Spleen (tissue), 11 donors: ENCODE results near the gene DNAAF1. TPM values are rescaled to one million over a fixed set of nuclear protein-coding genes. Genes with fewer than 3 reads are reported as not detected.

ENCODE experiments used
- DNase-seq: peaks from one replicate; pipeline ENCODE4 v3.0.0-alpha.2; 2020
- H3K27ac ChIP-seq, 8 donors: fragments of 200-600 bp; sonication (generic) in 7 of 8; 1 replicate in 4 of 8; 2 replicates in 4 of 8; pipeline versions ENCODE4 v1.5.0 to v1.8.0; 2016 to 2021; ENCODE audit warnings: inconsistent platforms in 4 of 8, mild to moderate bottlenecking in 4 of 8, moderate library complexity in 1 of 8
- H3K27me3 ChIP-seq, 7 donors: fragments of 200-600 bp; sonication (generic) in 6 of 7; replicated peaks in 1 of 7; 1 replicate in 4 of 7; 2 replicates in 3 of 7; pipeline versions ENCODE4 v1.5.0 to v1.8.0; 2016 to 2021; ENCODE audit warnings: inconsistent platforms in 3 of 7, mild to moderate bottlenecking in 1 of 7
- H3K36me3 ChIP-seq, 6 donors: fragments of 200-600 bp; sonication (generic) in 5 of 6; 1 replicate in 4 of 6; 2 replicates in 2 of 6; pipeline versions ENCODE4 v1.5.0 to v1.8.0; 2016 to 2021; ENCODE audit warnings: inconsistent platforms in 2 of 6
- H3K4me1 ChIP-seq, 6 donors: fragments of 200-600 bp; sonication (generic) in 5 of 6; 1 replicate in 3 of 6; 2 replicates in 3 of 6; pipeline versions ENCODE4 v1.5.0 to v1.8.0; 2016 to 2021; ENCODE audit warnings: inconsistent platforms in 3 of 6
- H3K4me3 ChIP-seq, 8 donors: fragments of 200-600 bp; sonication (generic) in 7 of 8; 1 replicate in 4 of 8; 2 replicates in 4 of 8; pipeline versions ENCODE4 v1.5.0 to v1.8.0; 2016 to 2021; ENCODE audit warnings: inconsistent platforms in 4 of 8, mild to moderate bottlenecking in 4 of 8, moderate library complexity in 2 of 8
- H3K9me3 ChIP-seq, 8 donors: fragments of 200-600 bp; sonication (generic) in 7 of 8; 1 replicate in 4 of 8; 2 replicates in 4 of 8; pipeline versions ENCODE4 v1.5.0 to v1.8.0; 2016 to 2021; ENCODE audit warnings: inconsistent platforms in 4 of 8
- POLR2A ChIP-seq, 3 donors: fragments of 450-650 bp; IDR thresholded peaks; one replicate each; pipeline ENCODE4 v1.5.1; 2017; ENCODE audit warnings: antibody characterized with exemption in 3 of 3, mild to moderate bottlenecking in 1 of 3
- POLR2AphosphoS5 ChIP-seq, 3 donors: sonication (generic); formaldehyde crosslinking; IDR thresholded peaks; one replicate each; pipeline ENCODE4 v1.5.1; 2017; ENCODE audit warnings: antibody characterized with exemption in 3 of 3
- WGBS, 5 donors: extraction: QIAGEN DNeasy Blood & Tissue Kit in 3 of 5; methylation state at CpG; one replicate each; pipeline versions ENCODE4 v1.1.5 to v1.1.7; 2013 to 2018; 5-methylcytosine and 5-hydroxymethylcytosine counted together
- intact Hi-C: fragments of 100-400 bp; cut with DNase I; formaldehyde crosslinking; loops from one replicate; pipeline ENCODE4 v1.15.0; 2023; ENCODE audit warnings: low total_unique reads
- polyA plus RNA-seq, 3 donors: library from polyadenylated mRNA; stranded (reverse); fragments of 200-250 nt; gene quantifications; one replicate each; pipeline ENCODE4 v1.2.1, GENCODE V29; 2013
- total RNA-seq, 7 donors: library from RNA; depleted of rRNA in 3 of 7; stranded (reverse); fragments of >200 nt in 3 of 7; fragmentation: NEBNext Ultra II Directional in 4 of 7; extraction: Animal tissue kit (Norgen Biotek cat#: 25700) in 4 of 7; gene quantifications; one replicate each; pipeline versions ENCODE4 v1.1.0 to v1.2.1, GENCODE V29; 2016 to 2021
- TF ChIP-seq, protein P1 (sequence below), 11 experiments: fragments of 200-600 bp in 7 of 11; fragments of 450-650 bp in 4 of 11; sonication (generic) in 4 of 11; IDR thresholded peaks in 8 of 11; conservative IDR thresholded peaks in 3 of 11; 1 replicate in 7 of 11; 2 replicates in 4 of 11; pipeline versions ENCODE4 v1.4.0 to v1.8.0; 2016 to 2021; ENCODE audit warnings: antibody characterized with exemption in 11 of 11, inconsistent platforms in 4 of 11, mild to moderate bottlenecking in 1 of 11
- donor health status: healthy with polysubstance abuse.
- donor health status: DM: no; HTN: no; CAD: no; lungs with moderate emphysema.
- donor health status: DM: no; HTN: no; CAD: no.
- donor health status: Bipolar disorder and iron deficiency.
- donor health status: healthy.
- donor health status: DM: no; HTN: no; CAD: no.
- donor health status: DM: yes; HTN: yes; CAD: no.

Gene DNAAF1
- total and polyA plus RNA-seq, 10 donors = 0.20 to 4.3 (median 1.3) TPM; not detected in 1

DNA sequence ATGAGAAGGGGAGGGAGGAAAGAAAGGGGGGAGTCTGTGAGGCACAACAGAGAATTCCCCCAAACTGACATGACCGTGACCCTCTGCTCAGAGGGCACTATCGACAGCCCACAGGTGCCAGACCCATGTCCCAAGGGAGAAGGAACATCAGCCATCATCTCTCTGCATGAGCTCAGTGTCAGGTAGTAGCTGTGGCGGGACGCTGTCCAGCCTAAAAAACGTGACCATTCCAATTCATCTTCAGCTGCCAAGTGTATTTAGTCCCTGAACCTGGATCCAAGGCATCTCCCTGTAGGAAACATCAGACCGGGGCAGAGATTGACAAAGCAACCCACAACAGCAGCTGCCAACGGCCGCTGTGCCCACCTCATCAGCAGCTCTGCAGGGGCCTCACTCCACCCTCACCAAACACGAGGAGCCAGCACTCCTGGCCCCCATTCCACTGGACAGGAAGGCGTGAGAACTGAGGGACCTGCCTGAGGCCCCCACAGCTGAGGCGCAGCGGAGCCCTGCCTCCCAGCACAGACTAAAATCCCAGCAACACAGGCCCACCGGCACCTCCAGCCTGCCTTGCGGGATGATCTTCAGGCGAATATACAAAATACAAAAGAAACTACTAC is 33.1 kb downstream of the DNAAF1 start:
- Histone ChIP-seq H3K36me3 (peaks cover 0 to 63% (median 54%) of the 10 kb centered on the region in 6 donors), H3K27ac (peak overlapping the region in 4 of 8 donors; percentile 75 to 84 (median 82)), H3K4me3 (no peak overlapping the region), H3K9me3 (no peaks in the 10 kb centered on the region), H3K4me1 (peaks cover 22 to 86% (median 53%) of the 10 kb centered on the region in 6 donors), H3K27me3 (no peaks in the 10 kb centered on the region)
- 86 to 90% (median 88%) methylated on average over 13 to 15 of the region's 15 CpGs for WGBS, 5 donors
- DNase-seq = no peak
- intact Hi-C loops = loop anchor here (10.0 kb wide), 2 partner anchors 93 to 223 kb away; partner anchors contain the start of gene OSGIN1
- TF ChIP-seq POLR2A (IDR thresholded peaks at IDR 0.05) = no peak
- TF ChIP-seq, protein P1, sequence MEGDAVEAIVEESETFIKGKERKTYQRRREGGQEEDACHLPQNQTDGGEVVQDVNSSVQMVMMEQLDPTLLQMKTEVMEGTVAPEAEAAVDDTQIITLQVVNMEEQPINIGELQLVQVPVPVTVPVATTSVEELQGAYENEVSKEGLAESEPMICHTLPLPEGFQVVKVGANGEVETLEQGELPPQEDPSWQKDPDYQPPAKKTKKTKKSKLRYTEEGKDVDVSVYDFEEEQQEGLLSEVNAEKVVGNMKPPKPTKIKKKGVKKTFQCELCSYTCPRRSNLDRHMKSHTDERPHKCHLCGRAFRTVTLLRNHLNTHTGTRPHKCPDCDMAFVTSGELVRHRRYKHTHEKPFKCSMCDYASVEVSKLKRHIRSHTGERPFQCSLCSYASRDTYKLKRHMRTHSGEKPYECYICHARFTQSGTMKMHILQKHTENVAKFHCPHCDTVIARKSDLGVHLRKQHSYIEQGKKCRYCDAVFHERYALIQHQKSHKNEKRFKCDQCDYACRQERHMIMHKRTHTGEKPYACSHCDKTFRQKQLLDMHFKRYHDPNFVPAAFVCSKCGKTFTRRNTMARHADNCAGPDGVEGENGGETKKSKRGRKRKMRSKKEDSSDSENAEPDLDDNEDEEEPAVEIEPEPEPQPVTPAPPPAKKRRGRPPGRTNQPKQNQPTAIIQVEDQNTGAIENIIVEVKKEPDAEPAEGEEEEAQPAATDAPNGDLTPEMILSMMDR (IDR thresholded peaks at IDR 0.05 in 8 of 11, conservative IDR thresholded peaks at IDR 0.05 in 3 of 11) = no peak
- no peak for TF ChIP-seq POLR2AphosphoS5 (IDR thresholded peaks at IDR 0.05)

DNA sequence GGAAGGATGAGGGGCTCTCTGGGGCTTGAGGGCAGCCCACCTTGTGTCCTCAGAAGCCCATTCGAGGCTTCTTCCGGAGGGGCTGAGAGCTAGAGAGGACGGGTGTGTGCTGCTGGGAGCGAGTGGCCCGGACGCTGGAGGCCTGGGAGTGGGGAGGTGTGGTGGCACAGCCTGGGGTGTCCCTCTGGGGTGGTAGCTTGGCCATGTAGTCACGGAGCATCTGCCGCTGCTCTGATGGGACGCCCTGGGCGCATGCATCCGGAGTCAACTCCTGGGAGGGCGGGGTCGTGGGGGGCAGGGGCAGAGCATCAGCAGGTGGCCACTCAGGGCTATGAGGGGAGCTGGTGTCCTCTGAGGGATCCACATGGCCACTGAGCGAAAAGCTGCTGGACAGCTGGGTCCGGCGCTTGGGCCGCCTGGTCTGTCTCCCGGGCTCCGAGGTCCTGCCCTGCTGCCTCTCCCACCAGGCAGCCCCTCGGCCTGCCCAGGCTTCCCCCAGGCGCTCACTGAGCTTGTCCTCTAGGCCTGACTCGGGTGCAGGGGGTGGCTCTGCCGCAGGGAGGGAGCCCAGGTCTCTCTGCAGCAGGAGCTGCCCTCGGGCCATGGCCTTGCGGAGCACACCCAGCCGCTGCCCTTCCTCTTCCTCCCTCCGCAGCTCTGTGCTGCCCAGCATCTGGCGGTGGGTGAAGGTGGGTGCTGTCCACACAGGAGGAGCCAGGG is 33.9 kb downstream of the DNAAF1 start:
- peak; percentile 80 for DNase-seq
- H3K4me3 ChIP-seq = no peak overlapping the region
- intact Hi-C loops = loop anchor here (10.0 kb wide), 2 partner anchors 94 to 224 kb away; partner anchors contain the start of gene OSGIN1
- H3K27me3 ChIP-seq = no peaks in the 10 kb centered on the region
- H3K27ac ChIP-seq = peak overlapping the region in 5 of 8 donors; percentile 38 to 84 (median 75)
- TF ChIP-seq POLR2AphosphoS5 (IDR thresholded peaks at IDR 0.05) = peak in 2 of 3 donors; percentile 61 to 73
- TF ChIP-seq POLR2A (IDR thresholded peaks at IDR 0.05) = no peak
- TF ChIP-seq, protein P1 (IDR thresholded peaks at IDR 0.05 in 8 of 11, conservative IDR thresholded peaks at IDR 0.05 in 3 of 11) = no peak
- H3K36me3 ChIP-seq = peaks cover 0 to 71% (median 56%) of the 10 kb centered on the region in 6 donors
- no peaks in the 10 kb centered on the region for H3K9me3 ChIP-seq
- 84 to 92% (median 85%) methylated on average over 16 to 28 of the region's 28 CpGs for WGBS, 5 donors
- peaks cover 22 to 94% (median 60%) of the 10 kb centered on the region in 6 donors for H3K4me1 ChIP-seq

DNA sequence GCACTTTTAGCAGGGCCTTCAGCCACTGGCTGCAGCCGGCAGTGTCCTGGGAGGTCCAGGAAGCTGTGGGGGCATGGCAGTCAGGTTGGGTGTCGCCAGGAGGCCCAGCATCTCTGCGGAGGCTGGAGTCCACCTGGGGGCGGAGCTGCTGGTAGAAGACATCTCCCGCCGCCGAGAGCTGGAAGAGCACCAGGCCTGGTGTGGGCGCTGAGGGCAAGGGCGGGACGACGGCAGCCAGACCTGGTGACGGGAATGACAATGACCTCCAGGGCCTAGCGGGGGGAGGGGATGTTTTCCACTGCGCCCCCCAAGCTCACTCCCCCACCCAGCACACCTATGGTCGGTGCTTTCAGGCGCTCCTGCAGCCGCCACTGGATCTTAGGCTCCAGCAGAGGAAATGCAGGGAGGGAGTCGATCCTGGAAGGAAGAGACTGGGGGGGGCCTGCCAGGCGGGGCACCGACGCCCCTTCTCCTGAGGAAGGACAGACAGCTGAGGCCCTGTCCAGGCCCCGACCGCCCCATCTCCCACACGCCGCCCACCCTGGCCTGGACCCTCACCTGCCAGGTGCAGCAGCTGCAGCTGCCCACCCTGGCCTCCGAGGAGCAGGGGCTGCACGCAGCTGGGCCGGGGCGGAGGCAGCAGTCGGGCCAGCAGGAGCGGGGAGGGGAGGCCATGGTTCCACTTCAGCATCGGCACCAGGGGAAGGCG is 34.7 kb downstream of the DNAAF1 start:
- Histone ChIP-seq H3K9me3 (no peaks in the 10 kb centered on the region), H3K27ac (peak overlapping the region in 6 of 8 donors; percentile 13 to 84 (median 64)), H3K4me3 (peak overlapping the region in 1 of 8 donors; percentile 5), H3K4me1 (peaks cover 22 to 100% (median 66%) of the 10 kb centered on the region in 6 donors), H3K27me3 (no peaks in the 10 kb centered on the region), H3K36me3 (peaks cover 0 to 78% (median 59%) of the 10 kb centered on the region in 6 donors)
- 73 to 86% (median 80%) methylated on average over 11 to 33 of the region's 33 CpGs for WGBS, 5 donors
- TF ChIP-seq, protein P1 (IDR thresholded peaks at IDR 0.05 in 8 of 11, conservative IDR thresholded peaks at IDR 0.05 in 3 of 11) = no peak
- peak in 2 of 3 donors; percentile 10 to 24 for TF ChIP-seq POLR2AphosphoS5 (IDR thresholded peaks at IDR 0.05)
- intact Hi-C loops = loop anchor here (10.0 kb wide), 2 partner anchors 95 to 225 kb away; partner anchors contain the start of gene OSGIN1
- DNase-seq = no peak
